HG03025 (cell line): ENCODE measurements around the gene SPOP.
"Not testable (repeated sequence)": the region's sequence is repeated elsewhere in the genome, so short reads cannot be mapped to it uniquely, and the experiment has no call there.

Experiments
- ATAC-seq: cut with Tn5 transposase; IDR thresholded peaks from one replicate; pipeline ENCODE4 v1.9.1; 2021; ENCODE audit warnings: mild to moderate bottlenecking, moderate library complexity; ENCODE audit not compliant: unreplicated experiment, low FRiP score

SPOP gene

DNA sequence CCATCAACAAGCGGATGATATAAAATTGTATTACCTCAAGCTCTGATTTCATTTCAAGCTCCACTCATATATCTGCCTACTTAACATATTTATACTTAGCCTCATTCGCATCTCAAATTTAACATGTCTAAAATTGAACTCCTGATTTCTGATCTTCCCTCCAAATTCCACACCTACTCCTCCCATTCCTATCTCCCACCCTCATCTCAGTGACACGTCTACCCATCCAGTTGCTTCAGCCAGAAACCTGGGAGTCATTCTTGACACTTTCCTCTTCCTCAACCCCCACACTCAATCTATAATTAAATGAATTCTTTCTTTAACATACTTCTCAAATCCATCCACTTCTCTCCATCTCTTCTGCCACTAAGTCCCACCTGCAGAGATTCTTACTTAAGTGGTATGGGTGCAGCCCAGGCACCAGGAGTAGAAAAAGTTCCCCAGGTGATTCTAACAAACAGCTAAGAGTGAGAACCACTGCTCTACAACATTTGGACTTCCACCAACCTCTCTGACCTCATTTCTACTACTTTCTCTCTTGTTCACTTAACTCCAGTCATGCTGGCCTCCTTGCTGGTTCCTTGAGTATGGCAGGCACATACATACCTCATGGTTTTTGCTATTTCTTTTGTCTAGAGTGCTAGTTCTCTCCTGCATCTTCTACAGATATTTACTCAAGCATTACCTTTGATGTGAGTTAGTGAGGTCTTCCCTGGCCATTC, 18.1 kb downstream of the SPOP start:
- no peak for ATAC-seq

DNA sequence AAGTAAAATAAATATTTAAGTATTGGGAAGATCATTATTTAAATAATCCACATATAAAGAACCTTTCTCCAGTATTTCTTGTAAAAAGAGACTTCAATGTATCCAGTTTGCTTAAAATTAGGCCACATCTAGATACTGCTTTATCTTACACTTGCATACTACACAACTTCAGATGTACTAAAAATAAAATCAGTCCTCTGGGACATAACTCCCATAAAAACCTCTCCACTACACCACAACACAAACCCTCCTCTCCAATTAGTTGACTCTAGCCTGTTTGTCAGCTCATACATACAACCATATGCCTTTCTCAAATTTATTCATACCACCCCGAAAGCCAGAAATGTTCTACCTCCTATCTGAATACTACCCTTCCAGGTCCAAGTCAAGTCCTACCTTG, 21.6 kb downstream of the SPOP start:
- ATAC-seq = no peak

DNA sequence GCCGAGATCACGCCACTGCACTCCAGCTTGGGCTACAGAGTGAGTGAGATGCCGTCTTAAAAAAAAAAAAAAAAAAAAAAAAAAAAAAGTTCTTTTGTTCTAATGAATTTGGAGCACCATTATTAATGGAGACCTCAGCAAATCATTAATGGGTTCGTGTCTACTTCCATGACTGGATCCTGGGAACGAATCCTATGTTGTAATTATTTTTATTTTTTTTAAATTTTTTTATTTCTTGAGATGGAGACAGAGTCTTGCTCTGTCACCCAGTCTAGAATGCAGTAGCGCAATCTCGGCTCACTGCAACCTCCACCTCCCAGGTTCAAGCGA, 30.7 kb downstream of the SPOP start:
- ATAC-seq = no peak

DNA sequence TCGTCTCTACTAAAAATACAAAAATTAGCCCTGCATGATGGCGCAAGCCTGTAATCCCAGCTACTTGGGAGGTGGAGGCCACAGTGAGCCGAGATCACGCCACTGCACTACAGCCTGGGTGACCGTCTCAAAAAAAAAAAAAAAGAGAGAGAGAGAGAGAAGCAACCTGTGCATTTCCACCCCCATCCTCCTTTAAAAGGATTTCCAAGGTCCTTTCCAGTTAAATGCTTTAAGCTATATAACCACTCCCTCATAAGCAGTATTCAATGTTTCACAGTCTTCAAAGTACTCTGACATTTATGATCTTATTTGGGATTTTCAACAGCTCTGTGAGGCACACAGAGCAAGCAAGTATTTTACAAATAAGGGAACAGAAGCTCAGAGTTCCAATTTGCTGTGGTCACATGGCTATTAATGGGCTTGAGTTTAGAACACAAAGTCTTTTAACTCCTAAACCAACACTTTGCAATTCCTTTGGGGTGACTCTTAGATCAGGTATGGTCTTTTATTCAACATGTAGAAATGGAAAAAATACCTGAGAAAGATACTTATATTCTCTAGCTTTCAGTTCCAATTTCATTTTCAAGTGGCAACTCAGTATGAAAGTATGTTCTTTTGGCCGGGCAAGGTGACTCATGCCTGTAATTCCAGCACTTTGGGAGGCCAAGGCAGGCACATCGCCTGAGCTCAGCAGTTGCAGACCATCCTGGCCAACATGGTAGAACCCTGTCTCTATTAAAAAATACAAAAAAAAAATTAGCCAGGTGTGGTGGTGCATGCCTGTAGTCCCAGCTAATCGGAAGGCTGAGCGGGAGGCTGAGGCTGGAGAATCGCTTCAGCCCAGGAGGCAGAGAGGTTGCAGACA, 31.3 kb downstream of the SPOP start:
- ATAC-seq = no peak

DNA sequence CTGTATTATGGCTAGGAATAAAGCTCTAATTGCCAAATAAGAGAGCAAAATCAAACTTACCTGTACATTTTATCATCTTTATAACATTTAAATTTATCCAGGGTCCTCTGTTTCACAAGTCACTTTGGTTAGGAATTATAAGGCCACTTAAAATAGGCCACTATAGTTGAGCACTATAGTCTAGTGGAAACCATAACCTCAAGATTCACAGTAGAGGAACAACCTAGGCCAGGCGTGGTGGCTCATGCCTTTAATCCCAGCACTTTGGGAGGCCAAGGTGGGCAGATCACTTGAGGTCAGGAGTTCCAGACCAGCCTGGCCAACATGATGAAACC, 31.9 kb downstream of the SPOP start:
- not testable (repeated sequence) for ATAC-seq

DNA sequence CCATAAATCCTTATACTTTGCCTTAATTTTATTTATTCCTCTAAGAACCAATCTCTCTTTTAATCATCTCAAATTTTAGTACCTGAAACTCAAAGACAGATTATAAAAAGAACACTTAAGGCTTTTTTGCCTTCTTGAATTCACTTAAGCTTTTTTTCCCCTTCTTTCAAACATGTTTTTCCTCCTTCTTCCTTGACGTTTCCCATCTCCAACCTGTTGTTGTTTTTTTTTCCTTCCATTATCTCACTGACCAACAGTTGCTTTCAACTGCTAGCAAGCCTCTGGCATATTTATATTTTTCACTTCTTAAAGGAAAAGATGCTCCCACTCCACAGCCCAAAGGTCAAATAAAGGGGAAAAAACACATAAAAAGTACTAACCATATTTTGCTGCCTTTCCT, 32.2 kb downstream of the SPOP start:
- ATAC-seq = no peak

DNA sequence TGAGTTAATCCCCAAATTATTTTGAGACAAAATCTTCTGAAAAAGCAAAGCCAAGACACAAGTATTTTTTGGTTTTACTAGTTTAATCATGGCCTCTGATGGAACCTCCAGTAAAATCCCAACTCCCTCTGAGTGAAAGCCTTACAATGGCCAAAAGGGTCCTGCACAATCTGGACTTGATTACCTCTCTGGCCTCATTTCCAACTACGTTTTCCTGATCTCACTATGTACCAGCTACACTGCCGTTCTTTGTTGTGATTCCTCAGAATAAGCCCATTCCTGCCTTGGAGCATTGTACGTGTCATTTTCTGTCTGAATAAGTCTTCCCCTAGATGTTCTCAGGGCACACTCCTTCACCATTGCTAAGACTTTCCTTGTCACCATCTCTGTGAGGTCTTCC, 37.3 kb downstream of the SPOP start:
- ATAC-seq = no peak

DNA sequence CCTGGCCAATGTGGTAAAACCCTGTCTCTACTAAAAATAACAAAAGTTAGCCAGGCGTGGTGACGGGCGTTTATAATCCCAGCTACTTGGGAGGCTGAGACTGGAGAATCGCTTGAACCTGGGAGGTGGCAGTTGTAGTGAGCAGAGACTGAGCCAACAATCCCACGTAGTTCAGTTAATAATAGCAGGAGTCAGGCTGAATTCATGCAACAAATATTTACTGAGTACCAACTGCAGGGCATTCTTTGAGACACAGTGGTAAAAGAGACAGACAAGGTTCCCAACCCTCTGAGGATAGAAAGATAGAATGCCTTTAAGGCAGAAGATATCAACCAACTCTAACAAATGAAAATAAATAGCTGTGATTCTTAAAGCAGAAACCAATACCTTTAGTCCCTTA, 39.1 kb downstream of the SPOP start:
- no peak for ATAC-seq

DNA sequence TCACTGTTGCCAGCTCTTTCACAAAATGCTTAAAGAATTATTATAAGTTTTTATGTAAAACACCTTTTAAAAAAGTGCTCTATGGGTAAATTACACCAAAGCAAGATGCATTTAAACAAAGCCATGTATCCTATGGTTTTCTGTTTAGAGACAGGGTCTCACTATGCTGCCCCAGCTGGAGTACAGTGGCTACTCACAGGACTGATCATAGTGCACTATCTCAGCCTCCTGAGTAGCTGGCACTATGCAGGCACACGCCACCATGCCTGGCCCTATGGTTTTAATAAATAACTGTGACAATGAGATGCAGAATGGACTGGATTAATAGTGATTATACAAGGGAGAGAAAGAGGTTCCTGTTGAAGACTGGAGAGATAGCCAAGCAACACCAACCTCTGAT, 40.2 kb downstream of the SPOP start:
- no peak for ATAC-seq

DNA sequence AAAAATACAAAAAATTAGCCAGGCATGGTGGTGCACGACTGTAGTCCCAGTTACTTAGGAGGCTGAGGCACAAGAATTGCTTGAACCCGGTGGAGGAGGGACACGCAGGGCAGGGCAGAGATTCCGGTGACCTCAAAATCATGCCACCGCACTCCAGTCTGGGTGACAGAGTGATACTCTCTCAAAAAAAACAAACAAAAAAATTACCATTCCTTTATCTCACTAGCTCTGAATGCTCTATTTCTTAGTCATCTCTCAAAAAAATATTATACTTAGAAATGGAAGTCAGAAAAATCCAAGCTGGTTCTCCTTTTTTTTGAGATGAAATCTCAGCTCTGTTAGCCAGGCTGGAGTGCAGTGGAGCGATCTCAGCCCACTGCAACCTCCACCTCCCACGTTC, 40.8 kb downstream of the SPOP start:
- ATAC-seq = no peak

DNA sequence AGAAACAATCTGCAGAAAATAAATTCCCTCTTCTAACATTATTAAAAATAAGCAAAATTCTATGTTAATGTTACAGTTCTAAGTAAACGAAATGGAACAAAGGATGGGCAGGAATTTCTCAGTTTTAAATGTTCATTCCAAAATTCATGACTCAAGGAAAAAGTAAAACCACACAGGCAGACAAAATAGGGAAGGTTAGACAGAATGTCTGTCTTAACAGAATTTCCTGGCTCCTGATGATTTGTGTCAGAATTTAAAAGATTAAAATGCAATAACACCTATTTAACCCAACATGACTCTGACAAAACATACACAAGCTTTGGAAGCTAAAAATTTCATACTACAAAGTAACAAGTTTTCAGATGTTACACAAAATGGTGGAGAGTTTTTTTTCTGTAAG, 42.8 kb downstream of the SPOP start:
- ATAC-seq = no peak

DNA sequence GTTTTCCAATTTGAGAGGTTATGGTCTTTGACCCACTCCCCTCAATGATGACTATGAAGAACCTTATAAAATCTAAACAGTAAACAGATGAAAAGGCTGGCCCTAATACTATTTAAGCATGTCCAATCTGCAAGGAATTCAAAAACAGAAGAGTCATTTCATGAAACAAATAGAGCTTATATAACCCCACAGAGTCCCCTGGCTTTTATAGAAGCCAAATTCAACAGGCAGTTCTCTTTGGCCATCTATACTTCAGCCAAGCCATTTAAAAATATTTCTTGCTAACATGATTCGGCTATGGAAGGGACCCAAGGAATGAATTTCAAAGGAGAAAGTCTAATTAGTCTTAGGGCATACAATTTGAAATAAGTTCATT, 43.4 kb downstream of the SPOP start:
- no peak for ATAC-seq

DNA sequence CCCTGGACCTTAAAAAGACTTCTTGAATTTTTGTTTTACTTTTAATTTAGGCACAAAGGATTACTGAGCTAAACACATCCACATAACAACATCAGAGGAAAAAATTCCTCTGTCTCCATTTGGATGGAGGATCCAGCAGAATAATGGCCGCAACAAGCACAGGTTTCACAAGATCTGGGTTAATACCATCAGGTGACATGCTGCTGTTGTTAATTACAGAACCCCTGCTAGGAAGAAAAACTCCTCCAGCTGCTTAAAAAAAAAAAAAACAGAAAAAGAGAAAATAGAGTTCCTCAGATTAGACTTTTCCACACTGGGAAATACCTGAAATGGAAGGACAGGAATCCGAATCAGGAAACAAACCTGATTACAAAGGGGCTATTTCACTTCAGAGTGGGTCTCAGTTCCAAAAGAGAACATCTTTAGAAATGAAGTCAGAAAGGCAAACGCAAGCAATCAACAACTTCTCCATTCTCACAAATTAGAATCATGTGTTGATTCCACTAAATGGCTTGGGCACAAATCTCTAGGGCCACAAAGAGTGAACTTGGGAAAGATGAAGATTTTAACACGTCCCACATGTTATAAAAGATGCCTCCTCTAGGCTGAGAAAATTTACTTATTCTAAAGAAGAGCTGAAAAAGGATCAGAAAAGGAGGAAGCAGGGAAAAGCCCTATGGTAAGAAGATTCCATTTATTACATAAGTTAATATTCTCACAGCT, 44.0 kb downstream of the SPOP start:
- no peak for ATAC-seq

DNA sequence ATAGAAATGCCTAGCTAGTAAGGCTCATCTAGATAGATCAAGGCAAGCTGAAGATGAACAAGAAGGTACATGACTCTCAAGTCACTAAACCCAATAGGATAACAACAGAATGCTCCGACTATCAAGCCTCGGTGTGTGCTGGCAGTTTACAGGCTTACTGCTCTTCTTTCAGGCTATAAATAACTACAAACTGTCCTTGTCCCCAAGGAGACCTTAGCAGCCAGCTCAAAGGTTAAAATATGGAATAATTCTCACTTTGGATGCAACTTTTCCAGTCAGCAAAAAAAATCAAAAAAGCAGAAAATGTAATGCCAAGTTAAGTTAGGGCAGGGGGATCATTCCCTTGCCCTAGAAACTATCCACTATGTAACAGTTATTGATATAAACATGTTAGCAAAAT, 44.6 kb downstream of the SPOP start:
- no peak for ATAC-seq

DNA sequence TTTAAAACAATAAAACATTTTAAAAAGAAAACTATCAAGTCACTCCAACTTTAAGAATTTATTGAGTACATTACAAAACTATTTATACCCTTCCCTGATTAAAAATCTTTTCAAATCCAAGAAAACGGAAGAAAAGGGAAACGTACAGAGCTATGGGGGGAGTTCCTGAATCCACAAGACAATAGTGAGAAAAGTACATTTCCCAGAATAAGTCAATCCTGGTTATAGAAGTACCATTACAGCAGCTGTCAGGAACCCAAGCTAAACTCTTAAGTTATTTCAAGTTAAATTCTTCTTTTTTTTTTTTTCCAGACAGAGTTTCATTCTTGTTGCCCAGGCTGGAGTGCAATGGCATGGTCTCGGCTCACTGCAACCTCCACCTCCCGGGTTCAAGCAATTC, 45.7 kb downstream of the SPOP start:
- ATAC-seq = no peak

DNA sequence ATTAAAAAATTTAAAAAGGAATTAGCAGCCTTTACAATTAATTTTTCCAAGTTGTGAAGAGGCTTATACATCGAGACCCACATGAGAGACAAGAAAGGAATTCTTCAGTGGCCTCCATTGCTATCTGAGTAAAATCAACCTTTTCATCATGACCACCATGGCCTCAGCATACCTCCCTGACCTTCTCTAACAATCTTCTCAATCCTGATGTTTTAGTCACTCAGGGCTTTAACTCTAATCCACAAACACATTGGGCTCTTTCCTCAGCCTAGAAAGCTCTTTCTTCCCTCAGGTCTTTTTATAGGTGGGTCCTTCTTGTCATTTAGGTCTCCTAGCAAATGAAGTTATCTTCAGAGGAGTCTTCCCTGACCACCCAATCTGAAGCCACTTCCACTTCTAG, 46.4 kb downstream of the SPOP start:
- ATAC-seq = no peak

DNA sequence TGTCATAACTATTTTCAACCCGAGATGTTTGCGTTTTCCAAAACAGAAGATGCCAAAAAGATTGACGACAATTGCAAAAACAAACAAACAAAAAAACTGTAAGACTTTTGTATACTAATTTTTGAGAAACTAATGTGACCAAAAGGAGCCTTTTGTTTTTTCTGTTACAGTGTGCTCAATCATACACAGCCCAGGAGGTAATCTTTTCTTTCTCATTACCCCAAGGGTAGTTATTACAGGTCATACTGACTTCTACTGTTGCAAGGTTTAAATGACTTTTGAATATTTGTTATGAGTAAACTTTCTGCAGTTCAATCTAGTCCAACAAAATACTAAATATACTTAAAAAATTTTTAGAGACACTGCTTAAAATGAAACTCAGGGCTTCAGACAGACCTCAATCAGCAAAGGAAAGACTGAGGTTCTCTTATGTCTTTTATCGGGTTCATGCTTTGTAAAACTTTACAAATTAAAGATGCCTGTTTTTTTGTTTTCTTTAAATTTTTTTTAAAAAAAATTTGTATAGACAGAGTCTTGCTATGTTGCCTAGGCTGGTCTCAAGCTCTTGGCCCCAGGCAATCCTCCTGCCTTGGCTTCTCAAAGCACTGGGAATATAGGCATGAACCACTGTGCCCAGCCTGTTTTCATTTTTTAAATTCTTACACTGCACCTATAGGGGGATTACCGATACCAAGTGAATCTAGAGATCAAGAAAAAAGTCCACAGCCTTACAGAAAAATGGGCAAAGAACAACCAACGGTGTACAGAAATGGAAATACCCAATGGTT, 47.6 kb downstream of the SPOP start:
- no peak for ATAC-seq

DNA sequence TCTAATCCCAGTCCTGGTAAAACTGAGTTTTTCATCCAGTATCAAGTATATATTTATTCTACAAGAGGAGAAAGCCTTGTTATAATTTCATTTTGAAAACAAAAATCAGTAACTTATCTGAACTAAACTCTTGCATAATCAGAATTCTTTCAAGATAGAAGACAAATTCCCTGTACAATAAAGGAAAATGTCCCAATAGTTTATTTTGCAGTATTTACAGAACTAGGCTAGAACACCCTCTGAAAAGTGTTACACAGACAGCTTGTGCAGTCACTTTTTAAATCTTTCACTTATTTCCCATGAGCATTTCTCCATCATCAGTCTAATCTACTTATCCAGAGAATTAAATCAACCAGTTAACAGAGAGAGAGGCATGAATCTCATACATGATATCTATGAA, 48.5 kb downstream of the SPOP start:
- ATAC-seq = no peak

DNA sequence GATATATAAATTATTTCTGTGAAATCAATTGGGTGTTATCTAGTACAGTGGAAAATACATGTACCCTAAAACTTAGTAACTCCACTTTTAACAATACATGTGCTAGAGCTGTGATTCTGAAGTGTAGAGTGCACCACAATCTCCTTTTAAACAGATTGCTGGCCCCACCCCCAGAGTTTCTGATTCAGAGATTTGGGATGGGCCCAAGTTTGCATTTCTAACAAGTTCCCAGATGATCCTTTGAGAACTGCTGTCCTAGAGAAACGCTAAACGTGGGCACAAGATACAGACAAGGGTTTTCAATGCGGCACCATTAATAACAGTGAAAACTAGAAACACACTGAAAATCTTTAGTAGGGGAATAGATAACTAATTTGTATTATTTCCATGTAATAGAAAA, 53.0 kb downstream of the SPOP start:
- ATAC-seq = no peak

DNA sequence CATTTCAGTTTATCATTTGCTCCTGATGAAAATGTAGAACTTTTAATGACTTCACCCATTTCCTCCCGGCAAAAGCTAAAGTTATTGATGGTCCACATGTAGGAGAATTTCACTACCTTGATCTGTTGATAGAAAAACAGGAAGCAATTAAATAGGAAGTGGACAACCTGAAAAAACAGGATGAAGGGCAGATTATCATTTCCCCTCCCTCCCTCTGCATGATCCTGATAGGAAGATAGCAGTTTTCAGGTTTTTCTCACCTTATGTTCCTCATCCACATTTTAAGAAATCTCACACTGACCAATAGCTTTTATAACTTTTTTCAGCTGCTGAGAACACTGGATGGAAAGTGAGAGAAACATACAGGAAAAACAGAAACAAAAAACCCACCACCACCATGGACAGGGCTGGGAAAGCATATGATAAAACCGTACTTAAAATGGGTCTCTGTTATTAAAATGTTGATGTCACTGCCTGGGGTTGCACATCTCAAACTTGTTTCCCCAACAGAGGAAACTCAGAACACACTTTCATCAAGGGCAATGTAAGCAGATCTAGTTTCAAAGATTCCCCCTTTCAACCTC, 55.9 kb downstream of the SPOP start:
- ATAC-seq = no peak

DNA sequence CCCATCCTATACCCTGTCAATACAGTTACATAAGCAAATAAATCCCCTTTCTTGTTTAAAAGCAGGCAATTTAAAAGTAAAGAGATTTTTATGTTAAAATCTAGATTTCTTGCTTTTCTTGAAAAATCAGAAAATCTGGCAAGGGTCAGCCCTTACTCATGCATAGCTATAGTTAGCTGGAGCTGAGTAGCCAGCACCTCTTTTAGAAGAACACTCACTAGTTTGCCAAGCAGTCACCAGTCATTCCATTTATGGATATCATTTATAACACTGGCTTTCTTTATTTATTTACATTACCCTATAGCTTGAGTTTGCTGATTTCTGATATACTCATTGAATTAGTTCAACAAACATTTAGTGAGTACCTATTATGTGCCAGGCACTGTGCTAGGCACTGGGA, 56.5 kb downstream of the SPOP start:
- ATAC-seq = no peak
